HCT116 (cell line): Measurements from ENCODE around the gene MFSD1.

Experiments
- CTCF ChIP-seq, 3 experiments: fragments of 200-600 bp in 1 of 3; sonication (generic) in 1 of 3; IDR thresholded peaks in 2 of 3; conservative IDR thresholded peaks in 1 of 3; 2 replicates each; pipeline ENCODE4 v1.5.1; 2012 to 2017; ENCODE audit warnings: low read depth in 2 of 3, low read length in 2 of 3, antibody characterized with exemption in 1 of 3, borderline replicate concordance in 1 of 3, control low read depth in 1 of 3, mild to moderate bottlenecking in 1 of 3, mixed read lengths in 1 of 3, mixed run types in 1 of 3, moderate library complexity in 1 of 3; ENCODE audit not compliant: insufficient read depth in 1 of 3
- EZH2 ChIP-seq: fragments of 200-600 bp; sonication (generic); IDR thresholded peaks from 2 replicates; pipeline ENCODE4 v1.6.1; 2017; ENCODE audit warnings: antibody characterized with exemption, mixed run types
- EZH2phosphoT487 ChIP-seq: fragments of 200-600 bp; IDR thresholded peaks from 2 replicates; pipeline ENCODE4 v1.6.1; 2018; ENCODE audit warnings: antibody characterized with exemption, borderline replicate concordance
- JUND ChIP-seq: IDR thresholded peaks from 2 replicates; pipeline ENCODE4 v1.6.1; 2012
- MAX ChIP-seq: IDR thresholded peaks from 2 replicates; pipeline ENCODE4 v1.6.1; 2012
- POLR2A ChIP-seq: IDR thresholded peaks from 2 replicates; pipeline ENCODE4 v1.7.0; 2011; ENCODE audit warnings: borderline replicate concordance; ENCODE audit not compliant: insufficient read depth, insufficient read length; ENCODE audit errors: extremely low read depth
- POLR2AphosphoS5 ChIP-seq: IDR thresholded peaks from 2 replicates; pipeline ENCODE4 v1.6.1; 2011; ENCODE audit warnings: mild to moderate bottlenecking, low read depth, low read length, moderate library complexity
- RAD21 ChIP-seq: IDR thresholded peaks from 2 replicates; pipeline ENCODE4 v1.6.1; 2012; ENCODE audit warnings: low read depth, mild to moderate bottlenecking
- REST ChIP-seq: IDR thresholded peaks from 2 replicates; pipeline ENCODE4 v1.6.1; 2012; ENCODE audit warnings: low read depth
- SIN3A ChIP-seq: IDR thresholded peaks from 2 replicates; pipeline ENCODE4 v1.6.1; 2012; ENCODE audit warnings: low read depth
- TCF7L2 ChIP-seq: IDR thresholded peaks from 2 replicates; pipeline ENCODE4 v1.7.0; 2011; ENCODE audit warnings: borderline replicate concordance, inconsistent platforms; ENCODE audit not compliant: insufficient read depth, insufficient read length; ENCODE audit errors: extremely low read depth
- YY1 ChIP-seq: IDR thresholded peaks from 2 replicates; pipeline ENCODE4 v1.6.1; 2011; ENCODE audit warnings: low read length, low read depth, moderate library complexity, mild to moderate bottlenecking; ENCODE audit not compliant: insufficient replicate concordance; ENCODE audit errors: extremely low read depth
- ZNF274 ChIP-seq: fragments of 200-500 bp; sonication (Bioruptor generic); IDR thresholded peaks from 2 replicates; pipeline ENCODE4 v1.6.1; 2014; ENCODE audit warnings: mild to moderate bottlenecking, low read depth, low read length, inconsistent platforms
- TF ChIP-seq, protein P1 (sequence below): IDR thresholded peaks from 2 replicates; pipeline ENCODE4 v1.6.1; 2011; ENCODE audit warnings: mild to moderate bottlenecking, low read length, moderate library complexity; ENCODE audit not compliant: insufficient replicate concordance; ENCODE audit errors: extremely low read depth

DNA sequence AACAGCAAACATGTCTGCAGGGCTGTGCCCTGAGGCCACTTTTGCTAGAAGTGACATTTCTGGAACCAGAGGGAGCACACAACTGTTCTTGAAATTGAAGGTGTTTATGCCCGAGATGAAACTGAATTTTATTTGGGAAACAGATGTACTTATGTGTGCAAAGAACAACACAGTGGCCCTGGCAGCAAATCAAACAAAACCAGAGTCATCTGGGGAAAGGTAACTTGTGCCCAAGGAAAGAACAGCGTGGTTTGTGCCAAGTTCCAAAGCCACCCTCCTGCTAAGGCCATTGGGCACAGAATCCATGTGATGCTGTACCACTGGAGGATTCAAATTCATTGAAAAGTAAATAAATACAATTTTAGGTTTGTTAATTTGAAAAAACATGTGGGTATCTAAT, 38.4 kb upstream of the MFSD1 start:
- TF ChIP-seq CTCF (IDR thresholded peaks at IDR 0.05 in 2 of 3, conservative IDR thresholded peaks at IDR 0.05 in 1 of 3; ENCODE audit: borderline replicate concordance in 1 of 3, insufficient read depth in 1 of 3, low read depth in 2 of 3, low read length in 2 of 3) (no peak), YY1 (no peak), POLR2AphosphoS5 (no peak), POLR2A (no peak), EZH2 (no peak), EZH2phosphoT487 (no peak), TCF7L2 (no peak), REST (no peak), MAX (no peak), ZNF274 (no peak), JUND (no peak), RAD21 (no peak), SIN3A (no peak)
- TF ChIP-seq, protein P1, sequence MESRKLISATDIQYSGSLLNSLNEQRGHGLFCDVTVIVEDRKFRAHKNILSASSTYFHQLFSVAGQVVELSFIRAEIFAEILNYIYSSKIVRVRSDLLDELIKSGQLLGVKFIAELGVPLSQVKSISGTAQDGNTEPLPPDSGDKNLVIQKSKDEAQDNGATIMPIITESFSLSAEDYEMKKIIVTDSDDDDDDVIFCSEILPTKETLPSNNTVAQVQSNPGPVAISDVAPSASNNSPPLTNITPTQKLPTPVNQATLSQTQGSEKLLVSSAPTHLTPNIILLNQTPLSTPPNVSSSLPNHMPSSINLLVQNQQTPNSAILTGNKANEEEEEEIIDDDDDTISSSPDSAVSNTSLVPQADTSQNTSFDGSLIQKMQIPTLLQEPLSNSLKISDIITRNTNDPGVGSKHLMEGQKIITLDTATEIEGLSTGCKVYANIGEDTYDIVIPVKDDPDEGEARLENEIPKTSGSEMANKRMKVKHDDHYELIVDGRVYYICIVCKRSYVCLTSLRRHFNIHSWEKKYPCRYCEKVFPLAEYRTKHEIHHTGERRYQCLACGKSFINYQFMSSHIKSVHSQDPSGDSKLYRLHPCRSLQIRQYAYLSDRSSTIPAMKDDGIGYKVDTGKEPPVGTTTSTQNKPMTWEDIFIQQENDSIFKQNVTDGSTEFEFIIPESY = no peak
